ENCODE measurements around the gene ATP6V1F. TPM values are rescaled to one million over a fixed set of nuclear protein-coding genes. Genes with fewer than 3 reads are reported as not detected.

Gene ATP6V1F
- total RNA-seq, 1 donor from 2014 or later = 69.5 TPM

DNA sequence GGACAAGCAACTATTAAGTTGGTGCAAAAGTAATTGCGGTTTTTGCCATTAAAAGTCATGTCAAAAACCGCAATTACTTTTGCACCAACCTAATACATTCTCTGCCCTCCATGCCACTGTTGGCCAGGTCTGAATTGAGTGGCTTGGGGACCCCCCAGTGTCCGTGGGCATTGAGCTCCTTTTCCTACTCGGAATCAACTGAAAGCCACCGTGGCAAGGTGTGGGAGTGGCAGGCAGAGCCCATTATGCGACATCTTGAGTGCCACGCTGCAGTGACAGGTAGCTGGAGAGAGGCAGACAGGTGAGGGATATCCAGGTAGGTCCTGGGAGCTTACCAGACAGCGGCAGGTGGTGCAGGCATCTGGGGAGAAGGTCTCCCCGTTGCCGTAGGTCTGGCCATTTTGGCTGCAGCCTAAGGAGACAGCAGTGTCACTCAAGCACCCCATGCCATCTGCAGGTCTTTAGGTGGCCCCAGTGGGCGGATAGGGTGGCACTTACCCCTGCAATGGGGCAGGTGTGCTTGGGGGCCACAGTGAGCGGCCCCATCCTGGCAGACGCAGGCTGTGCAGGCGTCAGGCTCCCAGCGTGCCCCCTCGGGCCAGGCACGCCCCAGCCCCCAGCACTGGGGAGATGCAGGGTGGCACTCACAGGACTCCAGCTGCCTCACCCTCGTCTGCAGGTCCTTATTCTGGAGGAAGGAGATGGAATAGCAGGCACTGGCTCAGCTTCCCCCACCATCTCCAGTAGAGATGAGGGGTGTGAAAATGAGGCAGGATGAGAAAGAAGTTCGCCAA, 44.3 kb downstream of the ATP6V1F start:
- DNase-seq (ENCODE audit: low read depth) = no peak
- TF ChIP-seq, protein P1, sequence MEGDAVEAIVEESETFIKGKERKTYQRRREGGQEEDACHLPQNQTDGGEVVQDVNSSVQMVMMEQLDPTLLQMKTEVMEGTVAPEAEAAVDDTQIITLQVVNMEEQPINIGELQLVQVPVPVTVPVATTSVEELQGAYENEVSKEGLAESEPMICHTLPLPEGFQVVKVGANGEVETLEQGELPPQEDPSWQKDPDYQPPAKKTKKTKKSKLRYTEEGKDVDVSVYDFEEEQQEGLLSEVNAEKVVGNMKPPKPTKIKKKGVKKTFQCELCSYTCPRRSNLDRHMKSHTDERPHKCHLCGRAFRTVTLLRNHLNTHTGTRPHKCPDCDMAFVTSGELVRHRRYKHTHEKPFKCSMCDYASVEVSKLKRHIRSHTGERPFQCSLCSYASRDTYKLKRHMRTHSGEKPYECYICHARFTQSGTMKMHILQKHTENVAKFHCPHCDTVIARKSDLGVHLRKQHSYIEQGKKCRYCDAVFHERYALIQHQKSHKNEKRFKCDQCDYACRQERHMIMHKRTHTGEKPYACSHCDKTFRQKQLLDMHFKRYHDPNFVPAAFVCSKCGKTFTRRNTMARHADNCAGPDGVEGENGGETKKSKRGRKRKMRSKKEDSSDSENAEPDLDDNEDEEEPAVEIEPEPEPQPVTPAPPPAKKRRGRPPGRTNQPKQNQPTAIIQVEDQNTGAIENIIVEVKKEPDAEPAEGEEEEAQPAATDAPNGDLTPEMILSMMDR (conservative IDR thresholded peaks at IDR 0.05; ENCODE audit: low read depth, low read length) = no peak
- no peak overlapping the region for H3K4me3 ChIP-seq (ENCODE audit: low read depth, low read length)

GRCh38 chr7:128908750-128909624, 46.3 kb downstream of the ATP6V1F start:
- peak overlapping the region; percentile 63 for H3K4me3 ChIP-seq (ENCODE audit: low read depth, low read length)
- TF ChIP-seq, protein P1 (conservative IDR thresholded peaks at IDR 0.05; ENCODE audit: low read depth, low read length) = no peak
- DNase-seq (ENCODE audit: low read depth) = no peak

GRCh38 chr7:128909625-128910568, 47.2 kb downstream of the ATP6V1F start:
- no peak for DNase-seq (ENCODE audit: low read depth)
- peak overlapping the region; percentile 63 for H3K4me3 ChIP-seq (ENCODE audit: low read depth, low read length)
- TF ChIP-seq, protein P1 (conservative IDR thresholded peaks at IDR 0.05; ENCODE audit: low read depth, low read length) = no peak

DNA sequence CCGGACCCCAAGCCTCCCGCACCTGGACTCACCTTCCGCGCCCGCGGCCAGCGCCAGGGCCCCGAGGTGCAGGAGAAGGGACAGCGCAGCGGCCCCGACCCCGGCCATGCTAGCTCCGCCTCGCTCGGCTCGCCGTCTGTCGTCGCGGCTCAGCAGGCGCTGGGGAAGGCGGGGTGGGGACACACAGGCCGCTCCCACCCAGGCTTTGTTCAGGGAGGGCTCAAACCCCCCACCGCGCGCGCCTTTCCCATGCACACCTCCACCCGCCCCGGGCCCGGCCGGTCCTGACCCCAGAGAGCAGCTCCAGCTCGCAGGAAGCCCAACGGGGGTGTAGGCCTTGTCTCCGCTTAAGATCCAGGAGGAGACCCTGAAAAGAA, 47.9 kb downstream of the ATP6V1F start, which contains the start of gene KCP:
TSS of gene KCP (minus strand) at position 141 of the 377 bp plus-strand sequence. CDS start at position 108, 33 bp downstream.
- DNase-seq (ENCODE audit: low read depth) = no peak
- TF ChIP-seq, protein P1 (conservative IDR thresholded peaks at IDR 0.05; ENCODE audit: low read depth, low read length) = no peak
- peak within 1 kb of the TSS; percentile 63 for H3K4me3 ChIP-seq (ENCODE audit: low read depth, low read length)

DNA sequence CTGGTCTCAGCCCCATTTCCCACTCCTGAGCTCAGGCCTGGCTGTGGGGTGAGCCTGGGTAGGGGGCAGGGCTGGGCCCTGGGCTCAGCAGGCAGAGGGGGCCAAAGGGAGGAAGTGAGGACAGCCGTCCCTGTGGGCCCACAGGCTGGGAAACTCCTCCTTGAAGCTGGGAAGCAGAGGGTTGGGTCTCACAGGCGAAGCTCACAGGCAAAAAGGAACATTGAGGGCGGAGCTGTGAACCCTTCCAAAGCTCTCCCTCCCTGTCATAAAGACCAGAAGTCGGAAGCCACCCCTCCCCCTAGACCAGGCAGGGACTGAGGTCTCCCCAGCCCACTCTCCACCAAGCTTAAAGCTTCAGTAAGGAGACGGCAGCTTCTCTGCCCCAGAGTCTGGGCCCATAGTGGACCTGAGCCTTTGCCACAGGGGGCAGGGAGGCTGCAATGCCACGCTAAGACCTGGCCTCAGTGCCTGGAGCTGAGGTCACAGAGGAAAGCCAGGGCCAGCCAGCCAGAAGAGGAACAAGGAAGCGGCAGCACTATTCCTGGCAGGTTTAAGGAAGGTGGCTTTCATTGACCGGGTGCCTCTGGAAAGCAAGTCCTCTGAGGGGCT, 48.9 kb downstream of the ATP6V1F start:
- no peak for DNase-seq (ENCODE audit: low read depth)

More for the DNA sequence above, 48.9 kb downstream of the ATP6V1F start:
- H3K4me3 ChIP-seq (ENCODE audit: low read depth, low read length) = peak overlapping the region; percentile 8
- TF ChIP-seq, protein P1 (conservative IDR thresholded peaks at IDR 0.05; ENCODE audit: low read depth, low read length) = no peak
